Measurements from ENCODE around the gene CDH13.

Gene CDH13

GRCh38 chr16:83205896-83206295 lies 579.1 kb downstream of the CDH13 start:
- no peak for DNase-seq

GRCh38 chr16:83206426-83206825 lies 579.7 kb downstream of the CDH13 start:
- DNase-seq = no peak

DNA sequence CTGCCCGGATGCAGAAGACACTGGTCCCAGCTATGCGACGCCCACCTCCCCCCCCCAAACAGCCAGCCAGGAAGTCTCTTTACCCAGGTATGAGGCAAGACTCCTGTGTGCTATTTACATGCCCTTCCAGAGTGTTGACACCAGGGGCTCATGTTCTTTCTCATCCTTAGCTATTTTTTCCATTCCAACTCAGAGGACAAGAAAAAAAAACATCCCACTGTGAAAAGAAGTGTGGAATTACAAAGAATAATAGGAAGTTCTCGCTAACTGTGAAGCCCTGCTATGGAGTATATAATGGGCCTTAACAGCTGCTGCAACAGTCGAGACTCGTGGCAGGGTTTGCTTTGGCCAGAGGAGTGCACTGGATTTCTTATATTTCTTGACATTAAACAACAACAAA lies 584.9 kb downstream of the CDH13 start:
- DNase-seq = no peak

DNA sequence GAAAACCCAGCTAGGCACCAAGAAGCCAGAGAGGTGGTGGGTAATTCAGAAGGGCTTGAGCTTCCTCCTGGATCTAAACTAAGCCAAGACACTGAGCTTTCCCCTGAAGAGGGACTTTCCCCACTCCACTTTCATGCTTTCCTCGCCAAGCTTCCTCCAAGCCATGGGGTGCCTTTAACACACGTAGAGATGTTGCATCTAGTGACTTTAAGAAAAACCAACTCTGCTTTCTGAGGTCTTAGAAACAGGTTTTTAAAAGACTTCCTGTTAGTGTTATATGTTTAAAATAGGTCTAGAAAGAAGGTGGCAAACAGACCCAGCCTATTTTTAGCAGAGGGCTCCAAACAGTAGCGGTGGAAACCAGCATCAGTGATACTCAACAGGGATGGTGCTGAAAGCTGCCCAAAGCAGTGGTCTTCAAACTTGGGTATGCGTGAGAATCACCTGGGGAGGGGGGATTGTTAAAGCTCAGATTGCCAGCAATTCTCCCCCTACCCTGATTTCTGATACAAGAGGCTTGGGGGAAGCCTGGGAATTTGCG lies 585.6 kb downstream of the CDH13 start:
- no peak for DNase-seq

- no peak for DNase-seq
Measured at GRCh38 chr16:83214671-83215070, 587.9 kb downstream of the CDH13 start.

DNA sequence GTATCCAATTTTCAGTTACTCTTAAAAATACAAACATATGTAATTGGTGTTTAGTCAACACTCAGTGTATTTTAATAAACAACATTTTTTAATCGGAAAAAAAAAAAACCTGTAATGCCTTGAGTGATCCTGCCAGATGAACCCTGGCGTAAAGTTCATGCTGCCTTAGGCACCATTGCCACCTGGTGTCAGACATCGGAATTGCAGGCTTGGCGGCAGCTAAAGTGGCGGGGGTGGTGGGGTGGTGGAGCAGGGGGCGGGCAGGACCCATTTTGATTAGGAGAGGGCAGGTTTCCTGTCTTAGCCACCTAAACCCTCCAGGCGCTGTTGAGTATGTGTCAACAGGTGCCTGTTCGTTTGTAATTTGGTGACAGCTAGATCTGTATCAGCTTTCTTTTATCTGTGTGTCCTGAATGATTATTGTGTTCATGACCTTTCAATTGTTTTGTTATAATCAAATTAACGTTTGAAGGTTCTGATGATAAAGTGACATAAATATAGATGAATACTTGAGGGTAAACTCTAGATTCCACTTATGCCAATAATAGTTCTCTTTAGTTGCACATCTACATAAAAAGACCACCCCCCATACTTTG lies 588.7 kb downstream of the CDH13 start:
- peak; percentile 14 to 42 for DNase-seq

- no peak for DNase-seq
Measured at GRCh38 chr16:83219285-83219684, 592.5 kb downstream of the CDH13 start.

- DNase-seq = no peak
Measured at GRCh38 chr16:83220066-83220465, 593.3 kb downstream of the CDH13 start.

DNA sequence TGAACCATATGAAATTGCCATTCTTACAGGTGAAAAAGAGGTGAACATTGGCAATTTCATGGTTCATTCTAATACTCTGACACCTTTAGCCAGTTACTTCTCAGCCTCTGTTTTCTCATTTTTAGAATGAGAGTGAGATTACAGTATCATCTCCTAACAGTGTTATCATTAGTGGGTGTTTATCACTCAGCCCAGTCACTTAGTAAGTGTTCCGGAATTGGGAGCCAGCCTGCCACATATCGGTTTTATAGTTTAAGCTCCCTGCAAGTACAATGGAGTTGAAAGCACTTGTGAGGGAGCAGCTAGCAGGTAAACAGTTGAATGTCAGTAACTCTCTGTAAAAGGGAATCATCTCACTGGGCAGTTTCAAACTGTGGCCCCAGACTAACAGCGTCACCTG lies 597.9 kb downstream of the CDH13 start:
- DNase-seq = no peak

DNA sequence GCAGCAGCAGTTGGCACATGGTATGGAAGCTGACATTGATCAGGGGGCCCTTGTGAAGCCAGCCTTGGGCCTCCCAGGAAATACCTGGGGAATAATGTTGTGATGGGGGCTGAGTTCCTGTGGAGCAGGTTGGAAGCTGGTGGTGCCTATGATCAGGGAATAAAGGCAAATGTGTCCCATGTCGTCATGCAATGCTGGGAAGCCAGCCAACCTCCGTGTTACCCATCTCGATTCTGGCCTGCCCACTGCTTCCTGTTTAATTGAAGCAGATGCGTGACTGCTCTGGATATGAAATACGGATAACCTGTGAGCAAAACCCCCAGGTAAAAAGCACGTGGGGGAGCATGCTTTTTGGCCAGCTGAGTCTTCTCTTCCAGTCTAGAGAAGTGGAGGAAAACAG lies 600.6 kb downstream of the CDH13 start:
- no peak for DNase-seq

DNA sequence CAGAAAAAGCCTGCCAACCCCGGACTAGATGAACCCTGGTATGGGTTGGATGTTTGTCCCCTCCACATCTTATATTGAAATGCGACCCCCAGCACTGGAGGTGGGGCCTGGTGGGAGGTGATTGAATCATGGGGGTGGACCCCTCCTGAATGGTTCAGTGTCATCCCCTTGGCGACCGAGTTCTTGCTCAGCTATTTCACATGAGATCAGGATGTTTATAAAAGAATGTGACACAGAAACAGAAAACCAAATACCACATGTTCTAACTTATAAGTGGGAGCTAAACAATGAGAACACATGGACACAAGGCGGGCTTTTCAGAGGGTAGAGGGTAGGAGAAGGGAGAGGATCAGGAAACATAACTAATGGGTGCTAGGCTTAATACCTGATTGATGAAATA lies 605.0 kb downstream of the CDH13 start:
- DNase-seq = no peak

- DNase-seq = no peak
Measured at GRCh38 chr16:83233153-83233552, 606.4 kb downstream of the CDH13 start.

- DNase-seq = no peak
Measured at GRCh38 chr16:83238949-83239691, 612.4 kb downstream of the CDH13 start.

- no peak for DNase-seq
Measured at GRCh38 chr16:83244057-83244456, 617.3 kb downstream of the CDH13 start.

DNA sequence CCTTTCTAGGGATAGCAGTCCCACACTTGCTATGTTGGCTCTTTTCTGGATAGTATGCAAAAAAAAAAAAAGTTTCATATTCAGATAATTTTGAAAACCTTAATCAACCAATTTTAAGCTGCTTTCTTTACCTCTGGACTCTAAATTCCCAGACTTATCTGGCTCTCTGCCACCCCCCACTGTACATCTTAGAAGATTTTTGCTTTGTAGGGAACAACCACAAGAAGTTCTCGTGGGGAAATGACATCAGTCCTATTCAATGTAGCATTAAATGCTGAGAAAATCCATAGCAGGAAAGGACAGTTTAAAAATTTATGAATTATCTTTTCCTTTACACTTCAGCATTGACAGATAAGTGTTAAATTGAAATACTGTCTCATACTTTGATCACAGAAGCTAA lies 618.3 kb downstream of the CDH13 start:
- no peak for DNase-seq

DNA sequence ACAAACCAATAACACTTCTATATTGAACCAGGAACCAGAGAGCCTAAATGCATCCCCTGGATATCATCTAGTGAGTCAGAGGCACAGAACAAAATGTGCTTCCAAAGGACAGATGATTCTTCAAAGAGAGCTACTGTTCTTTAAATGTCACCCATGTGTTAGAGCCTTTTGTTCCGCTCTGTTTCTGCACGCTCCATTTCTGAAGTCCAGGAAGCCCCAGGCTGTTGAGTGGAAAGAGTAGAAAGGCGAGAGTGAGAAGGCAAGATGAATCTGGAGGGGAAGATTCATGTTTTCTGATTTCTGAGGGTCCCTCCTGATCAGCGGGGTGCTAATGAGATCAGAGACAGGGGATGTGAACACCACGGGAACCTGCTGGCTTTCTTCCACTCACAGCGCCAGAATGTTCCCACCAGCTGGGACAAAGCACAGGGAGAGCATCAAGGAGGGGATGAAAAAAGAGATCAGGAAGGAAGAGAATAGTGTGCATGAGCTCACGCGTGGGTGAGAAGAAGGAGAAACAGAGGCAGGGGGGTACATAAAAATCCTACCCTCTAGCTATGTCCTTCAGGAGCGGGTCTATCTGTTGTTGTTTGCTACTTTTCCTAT lies 621.1 kb downstream of the CDH13 start:
- no peak for DNase-seq

DNA sequence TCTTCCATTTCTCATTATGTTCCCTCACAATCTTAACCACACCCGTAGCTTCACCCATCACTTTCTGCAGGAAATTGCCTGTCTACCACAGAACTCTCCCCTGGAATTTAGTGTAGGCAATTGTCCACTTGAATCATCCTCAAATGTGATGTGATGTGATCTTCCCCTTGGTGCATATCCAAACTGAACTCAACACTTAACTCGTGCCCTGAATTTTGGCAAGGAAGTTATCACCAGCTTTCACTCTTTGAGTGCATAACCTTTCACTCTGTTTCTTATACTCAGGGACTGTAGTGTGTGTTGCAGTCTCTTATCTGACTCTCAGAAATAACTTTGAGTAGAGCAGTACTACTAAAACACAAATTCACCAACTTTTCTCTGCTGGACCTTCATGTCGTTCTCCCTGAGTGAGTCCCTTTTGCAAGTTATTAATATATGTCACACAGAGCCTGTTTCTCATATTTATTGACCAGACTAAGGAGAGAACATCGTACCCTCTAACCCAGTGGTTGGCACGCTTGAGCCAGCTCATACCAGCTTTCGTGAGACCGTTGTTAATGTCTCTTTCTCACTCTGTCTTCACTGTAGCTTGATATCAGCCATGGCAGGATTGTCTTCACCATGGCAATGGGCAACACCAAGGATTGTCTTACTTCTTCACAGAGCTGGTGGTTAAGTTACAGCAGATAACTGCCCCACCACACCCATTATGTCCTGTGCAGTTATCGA lies 622.1 kb downstream of the CDH13 start:
- DNase-seq = no peak

DNA sequence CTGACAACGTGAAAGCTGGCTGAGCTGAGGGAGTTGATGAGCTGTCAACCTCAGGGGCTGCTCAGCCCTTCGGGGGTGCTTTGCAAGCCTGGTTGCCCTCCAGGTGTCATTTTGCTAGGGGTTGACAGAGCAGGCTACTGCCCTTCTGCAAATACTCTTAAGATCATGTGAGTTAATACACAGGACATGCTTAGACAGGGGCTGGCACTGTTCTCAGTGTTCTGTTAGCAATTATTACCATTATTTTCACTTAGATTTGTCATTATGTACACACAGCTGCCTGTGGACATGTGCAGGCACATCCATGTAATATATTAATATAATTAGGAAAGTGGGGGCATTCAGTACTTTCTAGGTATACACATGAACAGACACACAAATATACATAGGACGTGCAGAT lies 626.8 kb downstream of the CDH13 start:
- DNase-seq = no peak

- DNase-seq = no peak
Measured at GRCh38 chr16:83258366-83258928, 631.7 kb downstream of the CDH13 start.

DNA sequence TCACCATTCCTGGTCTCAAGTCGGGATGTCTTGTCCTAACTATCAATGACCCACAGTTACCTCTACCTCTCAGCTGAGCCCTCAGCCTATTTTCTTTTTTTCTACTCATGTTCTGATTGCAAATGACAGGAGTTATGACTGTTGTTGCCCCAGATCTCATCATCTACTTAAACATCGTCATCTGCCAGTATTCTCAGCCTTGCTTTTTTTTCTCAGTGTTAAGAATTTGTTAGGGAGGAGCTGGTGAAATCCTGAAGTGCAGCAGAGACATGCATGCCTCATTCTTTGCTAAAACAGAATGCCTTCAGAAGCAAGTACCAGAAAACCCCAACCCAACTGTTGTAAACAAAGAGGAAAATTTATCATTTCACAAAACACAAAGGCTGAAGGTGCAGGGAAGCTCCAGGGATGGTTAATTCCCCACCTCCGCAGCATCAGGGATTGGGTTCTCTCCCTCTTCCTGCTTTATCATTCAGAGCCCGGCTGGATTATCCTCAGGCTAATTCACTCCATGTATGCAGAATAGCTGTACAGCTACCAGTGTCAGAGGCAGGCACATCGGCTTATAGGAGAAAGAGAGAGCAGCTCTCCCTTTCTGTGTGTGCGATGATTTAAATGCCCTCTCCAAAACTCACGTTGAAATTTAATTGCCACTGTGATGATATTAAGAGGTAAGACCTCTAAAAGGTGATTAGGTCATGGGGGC lies 640.2 kb downstream of the CDH13 start:
- no peak for DNase-seq

DNA sequence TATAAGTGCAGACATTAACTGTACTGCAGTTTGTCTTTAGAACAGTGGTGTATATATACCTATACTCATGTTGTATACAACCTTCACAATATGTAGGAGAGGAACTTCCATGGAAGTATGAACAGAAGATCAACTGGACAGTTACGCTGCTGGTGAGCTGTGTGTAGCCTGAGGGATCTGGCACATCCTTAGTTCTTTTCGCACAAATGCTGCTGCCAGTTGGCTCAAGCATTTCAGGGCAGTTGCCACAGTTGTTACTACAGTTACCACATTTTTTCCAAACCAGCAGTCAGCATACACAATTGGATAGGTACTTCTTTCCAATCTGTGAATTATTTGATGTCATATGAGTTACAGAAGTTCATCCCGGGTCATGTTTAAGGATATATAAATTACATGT lies 641.4 kb downstream of the CDH13 start:
- no peak for DNase-seq

GRCh38 chr16:83269048-83269447 lies 642.3 kb downstream of the CDH13 start:
- no peak for DNase-seq

DNA sequence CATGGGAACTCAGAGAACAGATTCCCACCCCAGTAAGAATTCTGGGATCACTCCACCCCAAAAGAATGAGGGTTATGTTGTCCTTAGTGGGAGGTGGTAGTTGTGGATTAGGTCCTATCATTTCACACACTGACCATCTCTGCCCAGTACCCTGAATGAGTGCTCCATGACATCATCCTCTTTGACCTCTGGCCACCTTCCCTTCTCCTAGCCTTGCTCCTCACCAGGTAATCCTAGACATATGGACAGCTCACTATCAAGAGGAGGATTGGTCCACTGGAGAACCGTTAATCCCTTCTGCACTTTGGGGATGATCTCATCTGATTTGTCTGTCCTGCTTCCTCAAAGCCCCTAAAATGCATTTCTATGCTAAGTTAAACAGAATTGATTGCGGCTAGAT lies 642.8 kb downstream of the CDH13 start:
- DNase-seq = no peak

All from CD4-positive, alpha-beta T cell treated with Interferon alpha-2 for 1 hour (primary cell).